ENCODE measurements around the gene CIDEB.
A peak's percentile ranks its signal among the peaks of the same experiment; 100 is the strongest.
"Not testable (repeated sequence)": the region's sequence is repeated elsewhere in the genome, so short reads cannot be mapped to it uniquely, and the experiment has no call there.

Gene CIDEB

GRCh38 chr14:24332268-24332993, 24.7 kb upstream of the CIDEB start:
- DNase-seq (ENCODE audit: low read depth), result peak; percentile 43

- DNase-seq (ENCODE audit: low read depth), result no peak
Observed at GRCh38 chr14:24331731-24332267, 24.0 kb upstream of the CIDEB start.

- DNase-seq (ENCODE audit: low read depth), result no peak
Observed at GRCh38 chr14:24330973-24331674, 23.3 kb upstream of the CIDEB start.

- DNase-seq (ENCODE audit: low read depth), result no peak
Observed at GRCh38 chr14:24329736-24330135, 22.0 kb upstream of the CIDEB start.

- DNase-seq (ENCODE audit: low read depth), result no peak
Observed at GRCh38 chr14:24329073-24329663, 21.4 kb upstream of the CIDEB start.

- DNase-seq (ENCODE audit: low read depth), result not testable (repeated sequence)
Observed at GRCh38 chr14:24327914-24328313, 20.1 kb upstream of the CIDEB start.

- DNase-seq (ENCODE audit: low read depth), result no peak
Observed at GRCh38 chr14:24327303-24327702, 19.5 kb upstream of the CIDEB start.

GRCh38 chr14:24325963-24326362, 18.2 kb upstream of the CIDEB start:
- no peak for DNase-seq (ENCODE audit: low read depth)

GRCh38 chr14:24325041-24325530, 17.3 kb upstream of the CIDEB start:
- no peak for DNase-seq (ENCODE audit: low read depth)

GRCh38 chr14:24324024-24324423, 16.2 kb upstream of the CIDEB start:
- no peak for DNase-seq (ENCODE audit: low read depth)

- no peak for DNase-seq (ENCODE audit: low read depth)
Observed at GRCh38 chr14:24323341-24323740, 15.6 kb upstream of the CIDEB start.

- DNase-seq (ENCODE audit: low read depth), result no peak
Observed at GRCh38 chr14:24322672-24323071, 14.9 kb upstream of the CIDEB start.

- DNase-seq (ENCODE audit: low read depth), result no peak
Observed at GRCh38 chr14:24321212-24321975, 13.6 kb upstream of the CIDEB start.

GRCh38 chr14:24317141-24317928, 9.6 kb upstream of the CIDEB start:
- no peak for DNase-seq (ENCODE audit: low read depth)

- DNase-seq (ENCODE audit: low read depth), result no peak
Observed at GRCh38 chr14:24316597-24316950, 8.8 kb upstream of the CIDEB start.

- DNase-seq (ENCODE audit: low read depth), result peak; percentile 35
Observed at GRCh38 chr14:24315807-24316596, 8.2 kb upstream of the CIDEB start.

GRCh38 chr14:24315243-24315806, 7.5 kb upstream of the CIDEB start:
- no peak for DNase-seq (ENCODE audit: low read depth)

- no peak for DNase-seq (ENCODE audit: low read depth)
Observed at GRCh38 chr14:24314377-24315193, 6.8 kb upstream of the CIDEB start.

GRCh38 chr14:24313913-24314312, 6.1 kb upstream of the CIDEB start:
- DNase-seq (ENCODE audit: low read depth), result no peak
